Stomach smooth muscle (tissue), 2 donors: ENCODE results near the gene SRPK1.
"Not testable (repeated sequence)": the region's sequence is repeated elsewhere in the genome, so short reads cannot be mapped to it uniquely, and the experiment has no call there.

Experiments used
- H3K27ac ChIP-seq: one replicate; pipeline ENCODE4 v1.7.0; 2013; ENCODE audit warnings: mild to moderate bottlenecking, low read length, inconsistent platforms
- H3K27me3 ChIP-seq, 2 donors: one replicate each; pipeline ENCODE4 v1.7.0; 2013; ENCODE audit warnings: low read length in 2 of 2; ENCODE audit not compliant: insufficient read depth in 2 of 2, control insufficient read depth in 1 of 2
- H3K36me3 ChIP-seq, 2 donors: one replicate each; pipeline ENCODE4 v1.7.0; 2013; ENCODE audit warnings: low read length in 2 of 2; ENCODE audit not compliant: control insufficient read depth in 2 of 2, insufficient read depth in 2 of 2
- H3K4me1 ChIP-seq: one replicate; pipeline ENCODE4 v1.7.0; 2013; ENCODE audit warnings: low read length; ENCODE audit not compliant: control insufficient read depth, insufficient read depth
- H3K4me3 ChIP-seq, 2 donors: one replicate each; pipeline ENCODE4 v1.7.0; 2013; ENCODE audit warnings: low read length in 2 of 2
- H3K9ac ChIP-seq, 2 donors: one replicate each; pipeline ENCODE4 v1.7.0; 2013; ENCODE audit warnings: low read length in 2 of 2, mild to moderate bottlenecking in 1 of 2
- H3K9me3 ChIP-seq, 2 donors: one replicate each; pipeline ENCODE4 v1.7.0; 2013; ENCODE audit warnings: low read length in 2 of 2; ENCODE audit not compliant: control insufficient read depth in 2 of 2
- donor health status: healthy.
- donor health status: Pancreatic carcinoma.

The SRPK1 gene

GRCh38 chr6:35954333-35954732 lies 33.4 kb upstream of the SRPK1 start:
- H3K4me1 ChIP-seq, result no peaks in the 10 kb centered on the region
- peaks cover 3% of the 10 kb centered on the region in 2 donors for H3K27me3 ChIP-seq
- no peaks in the 10 kb centered on the region for H3K36me3 ChIP-seq
- no peaks in the 10 kb centered on the region for H3K9me3 ChIP-seq
- H3K4me3 ChIP-seq, result no peak overlapping the region
- H3K27ac ChIP-seq, result no peak overlapping the region
- no peak overlapping the region for H3K9ac ChIP-seq

GRCh38 chr6:35948725-35949124 lies 27.8 kb upstream of the SRPK1 start:
- no peaks in the 10 kb centered on the region for H3K36me3 ChIP-seq
- H3K27ac ChIP-seq, result no peak overlapping the region
- H3K4me1 ChIP-seq, result no peaks in the 10 kb centered on the region
- no peak overlapping the region for H3K9ac ChIP-seq
- peaks cover 0 to 3% of the 10 kb centered on the region in 2 donors for H3K27me3 ChIP-seq
- H3K4me3 ChIP-seq, result no peak overlapping the region
- H3K9me3 ChIP-seq, result no peaks in the 10 kb centered on the region

DNA sequence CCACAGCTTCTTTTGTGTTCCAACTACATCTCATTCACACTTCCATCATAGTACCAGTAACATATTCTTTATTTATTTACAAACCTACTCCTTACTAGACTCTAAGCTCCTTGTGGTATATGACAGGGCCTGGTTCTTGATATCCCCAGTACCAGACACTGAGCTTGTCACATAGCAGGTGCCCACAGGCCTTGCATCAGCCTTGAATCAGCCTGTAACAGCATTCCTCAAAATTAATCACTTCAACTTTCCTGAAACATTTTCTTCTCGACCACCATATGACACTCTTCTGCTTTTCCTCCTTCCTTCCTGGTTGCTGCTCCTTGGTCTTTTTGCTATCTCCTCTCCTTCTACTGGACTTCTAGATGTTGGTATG lies 24.7 kb upstream of the SRPK1 start:
- Histone ChIP-seq H3K27ac (no peak overlapping the region), H3K27me3 (no peaks in the 10 kb centered on the region), H3K9me3 (no peaks in the 10 kb centered on the region), H3K9ac (no peak overlapping the region), H3K4me1 (no peaks in the 10 kb centered on the region), H3K4me3 (no peak overlapping the region), H3K36me3 (no peaks in the 10 kb centered on the region)

DNA sequence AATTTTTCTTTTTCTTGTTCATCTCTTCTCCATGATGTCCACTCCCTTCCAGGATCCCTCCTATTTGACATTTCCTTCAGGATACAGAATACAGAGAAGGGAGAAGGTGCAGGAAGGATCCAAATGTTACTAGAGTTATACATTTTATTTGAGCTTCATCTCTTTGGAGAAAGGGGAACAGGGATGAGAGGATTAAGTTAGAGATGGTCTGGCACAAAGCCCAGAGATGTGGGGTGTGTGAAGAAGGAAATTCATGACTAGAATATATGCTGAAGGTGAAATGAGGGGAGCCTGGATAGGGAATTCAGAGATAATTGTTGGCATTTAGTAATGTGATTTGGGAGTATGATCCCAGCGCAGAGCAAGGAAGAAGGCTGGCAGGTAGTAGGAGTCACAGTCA lies 22.5 kb upstream of the SRPK1 start:
- no peak overlapping the region for H3K27ac ChIP-seq
- H3K27me3 ChIP-seq, result no peaks in the 10 kb centered on the region
- no peaks in the 10 kb centered on the region for H3K36me3 ChIP-seq
- H3K4me1 ChIP-seq, result no peaks in the 10 kb centered on the region
- H3K9ac ChIP-seq, result no peak overlapping the region
- H3K4me3 ChIP-seq, result no peak overlapping the region
- H3K9me3 ChIP-seq, result no peaks in the 10 kb centered on the region

GRCh38 chr6:35942355-35942754 lies 21.5 kb upstream of the SRPK1 start:
- Histone ChIP-seq H3K27me3 (no peaks in the 10 kb centered on the region), H3K27ac (no peak overlapping the region), H3K9me3 (no peaks in the 10 kb centered on the region), H3K4me1 (no peaks in the 10 kb centered on the region), H3K9ac (no peak overlapping the region), H3K36me3 (no peaks in the 10 kb centered on the region), H3K4me3 (no peak overlapping the region)

- not testable (repeated sequence) for H3K4me1 ChIP-seq, H3K4me3 ChIP-seq, H3K27ac ChIP-seq, H3K27me3 ChIP-seq, H3K36me3 ChIP-seq, H3K9me3 ChIP-seq, H3K9ac ChIP-seq
These were observed 20.3 kb upstream of the SRPK1 start for GRCh38 chr6:35941170-35941569.

GRCh38 chr6:35940014-35940413 lies 19.1 kb upstream of the SRPK1 start:
- H3K27me3 ChIP-seq, H3K27ac ChIP-seq, H3K9ac ChIP-seq: not testable (repeated sequence)

GRCh38 chr6:35939259-35939658 lies 18.4 kb upstream of the SRPK1 start:
- H3K36me3 ChIP-seq, H3K4me3 ChIP-seq, H3K27me3 ChIP-seq, H3K27ac ChIP-seq, H3K9me3 ChIP-seq, H3K4me1 ChIP-seq, H3K9ac ChIP-seq: not testable (repeated sequence)

More at GRCh38 chr6:35940014-35940413, 19.1 kb upstream of the SRPK1 start:
- H3K36me3 ChIP-seq, H3K4me1 ChIP-seq, H3K9me3 ChIP-seq, H3K4me3 ChIP-seq: not testable (repeated sequence)

DNA sequence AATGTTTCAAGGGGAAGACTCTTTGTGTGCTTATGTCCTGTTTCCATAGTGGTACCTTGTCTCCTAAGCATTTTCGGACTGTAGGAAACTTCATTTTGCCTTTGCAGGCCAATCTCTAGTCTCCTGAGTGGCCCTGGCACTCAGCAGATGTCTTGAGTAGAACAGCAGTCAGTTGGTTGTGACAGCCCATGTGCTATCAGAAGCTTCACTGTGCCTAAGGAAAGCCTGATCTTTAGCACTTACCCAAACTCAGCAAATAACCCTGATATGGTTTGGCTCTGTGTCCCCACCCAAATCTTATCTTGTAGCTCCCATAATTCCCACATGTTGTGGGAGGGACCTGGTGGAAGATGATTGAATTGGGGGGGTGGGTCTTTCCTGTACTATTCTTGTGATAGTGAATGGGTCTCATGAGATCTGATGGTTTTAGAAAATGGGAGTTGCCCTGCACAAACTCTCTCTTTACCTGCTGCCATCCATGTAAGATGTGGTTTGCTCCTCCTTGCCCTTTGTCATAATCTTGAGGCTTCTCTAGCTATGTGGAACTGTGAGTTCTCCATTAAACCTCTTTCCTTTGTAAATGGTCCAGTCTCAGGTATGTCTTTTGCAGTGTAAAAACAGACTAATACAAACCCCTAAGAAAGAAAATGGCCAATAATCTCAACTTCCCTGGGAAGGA lies 15.9 kb upstream of the SRPK1 start:
- Histone ChIP-seq H3K27me3 (no peaks in the 10 kb centered on the region), H3K9ac (no peak overlapping the region), H3K9me3 (no peaks in the 10 kb centered on the region), H3K4me3 (no peak overlapping the region), H3K27ac (no peak overlapping the region), H3K36me3 (no peaks in the 10 kb centered on the region), H3K4me1 (no peaks in the 10 kb centered on the region)

GRCh38 chr6:35935469-35935868 lies 14.6 kb upstream of the SRPK1 start:
- Histone ChIP-seq H3K4me1 (no peaks in the 10 kb centered on the region), H3K27ac (no peak overlapping the region), H3K36me3 (no peaks in the 10 kb centered on the region), H3K27me3 (no peaks in the 10 kb centered on the region), H3K9ac (no peak overlapping the region), H3K4me3 (no peak overlapping the region), H3K9me3 (no peaks in the 10 kb centered on the region)

- Histone ChIP-seq H3K4me3 (no peak overlapping the region), H3K27ac (no peak overlapping the region), H3K9me3 (no peaks in the 10 kb centered on the region), H3K4me1 (no peaks in the 10 kb centered on the region), H3K36me3 (no peaks in the 10 kb centered on the region), H3K9ac (no peak overlapping the region), H3K27me3 (no peaks in the 10 kb centered on the region)
These were observed 12.9 kb upstream of the SRPK1 start for GRCh38 chr6:35933844-35934243.
